Inferior parietal cortex (tissue), 1 donor: ENCODE data around the gene NBPF1.
"Not testable (repeated sequence)": the region's sequence is repeated elsewhere in the genome, so short reads cannot be mapped to it uniquely, and the experiment has no call there.

Experiments
- DNase-seq: peaks from one replicate; pipeline ENCODE4 v3.0.0-alpha.2; 2016; ENCODE audit errors: extremely low spot score

Gene NBPF1

GRCh38 chr1:16641159-16641975 lies 28.0 kb upstream of the NBPF1 start:
- not testable (repeated sequence) for DNase-seq

- DNase-seq: not testable (repeated sequence)
These were observed 26.0 kb upstream of the NBPF1 start for GRCh38 chr1:16639091-16640031.

GRCh38 chr1:16637941-16638778 lies 24.8 kb upstream of the NBPF1 start:
- DNase-seq: not testable (repeated sequence)

GRCh38 chr1:16636551-16637195 lies 23.3 kb upstream of the NBPF1 start:
- not testable (repeated sequence) for DNase-seq

GRCh38 chr1:16635959-16636358 lies 22.6 kb upstream of the NBPF1 start:
- not testable (repeated sequence) for DNase-seq

GRCh38 chr1:16633540-16634282 lies 20.3 kb upstream of the NBPF1 start:
- DNase-seq: not testable (repeated sequence)

- not testable (repeated sequence) for DNase-seq
These were observed 18.9 kb upstream of the NBPF1 start for GRCh38 chr1:16632044-16632850.

- DNase-seq: no peak
These were observed 18.1 kb upstream of the NBPF1 start for GRCh38 chr1:16631248-16632043.

GRCh38 chr1:16630661-16631247 lies 17.4 kb upstream of the NBPF1 start:
- no peak for DNase-seq

GRCh38 chr1:16629916-16630530 lies 16.7 kb upstream of the NBPF1 start:
- not testable (repeated sequence) for DNase-seq

- DNase-seq: no peak
These were observed 15.2 kb upstream of the NBPF1 start for GRCh38 chr1:16628361-16629111.

GRCh38 chr1:16626409-16626983 lies 13.1 kb upstream of the NBPF1 start:
- DNase-seq: not testable (repeated sequence)

- no peak for DNase-seq
These were observed 12.4 kb upstream of the NBPF1 start for GRCh38 chr1:16625497-16626408.

- not testable (repeated sequence) for DNase-seq
These were observed 10.7 kb upstream of the NBPF1 start for GRCh38 chr1:16623812-16624719.

GRCh38 chr1:16623337-16623736 lies 10.0 kb upstream of the NBPF1 start:
- not testable (repeated sequence) for DNase-seq
